Measurements from ENCODE around the gene RNF181.
A peak's percentile ranks its signal among the peaks of the same experiment; 100 is the strongest.

Gene RNF181

DNA sequence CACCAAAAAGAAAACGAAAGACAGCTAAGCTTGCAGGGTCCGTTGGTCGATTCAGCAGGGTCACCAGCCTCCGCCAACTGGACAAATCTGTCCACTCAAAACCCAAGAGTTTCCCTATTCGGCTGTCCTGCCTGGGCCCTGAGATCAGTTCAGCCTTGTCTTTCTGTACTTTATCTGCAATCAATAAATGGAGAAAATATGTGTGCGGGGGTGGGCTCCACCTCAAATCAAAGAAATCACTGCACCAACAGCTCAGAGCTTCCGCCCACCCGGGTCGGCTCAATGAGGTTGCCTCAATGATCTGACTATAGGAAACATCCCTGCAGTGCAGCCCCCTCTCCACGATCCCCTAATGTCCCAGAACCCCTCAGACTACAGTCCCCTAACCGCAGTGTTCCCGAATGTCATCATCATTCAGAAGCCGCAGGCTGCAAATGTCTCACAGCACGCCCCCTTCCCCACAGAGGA lies 34.7 kb upstream of the RNF181 start:
- peak; percentile 60 for ATAC-seq

DNA sequence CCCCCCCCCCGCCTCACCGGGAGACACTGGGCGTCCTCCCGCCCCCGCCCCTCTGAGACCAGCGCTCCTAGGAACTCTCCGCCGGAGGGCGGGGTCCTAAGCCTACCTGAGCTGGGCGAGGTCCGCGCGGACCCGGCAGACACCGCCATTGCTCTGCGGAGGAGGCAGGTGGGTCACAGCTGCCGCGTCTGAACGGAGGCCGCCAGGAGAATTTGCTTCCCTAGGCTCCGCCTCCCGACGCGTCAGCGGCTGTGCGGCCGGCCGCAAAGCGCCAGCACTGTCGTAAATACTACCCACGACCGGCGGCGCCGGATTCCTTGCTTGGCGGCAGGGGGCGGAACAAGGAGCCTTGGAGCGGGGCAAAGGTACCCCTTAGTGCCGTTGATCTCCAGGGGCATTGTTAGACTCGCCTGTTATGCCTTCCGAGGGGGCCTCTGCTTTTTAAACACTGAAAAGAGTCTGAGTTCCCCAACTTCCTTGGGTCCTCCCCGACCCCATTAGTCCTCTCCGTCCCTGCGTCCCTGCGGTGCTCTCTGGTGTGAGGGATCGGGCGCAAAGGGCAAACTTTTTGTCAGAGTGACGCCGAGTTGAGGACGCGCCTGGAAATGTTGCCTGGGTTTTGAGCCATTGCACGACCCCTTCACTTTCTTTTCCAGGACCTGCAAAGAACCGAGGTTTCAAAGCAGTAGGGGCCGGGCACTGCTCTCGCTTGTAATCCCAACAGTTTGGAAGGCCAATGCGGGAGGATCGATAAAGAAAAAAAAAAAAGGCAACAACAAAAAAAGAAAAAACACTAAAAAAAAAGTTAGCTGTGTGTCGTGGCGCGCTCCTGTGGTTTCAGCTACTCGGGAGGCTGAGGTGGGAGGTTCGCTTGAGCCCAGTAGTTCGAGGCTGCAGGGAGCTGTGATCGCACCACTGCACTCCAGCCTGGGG lies 34.0 kb upstream of the RNF181 start, which contains the start of gene GGCX:
Gene GGCX (minus strand): TSS at position 214 of the 933 bp plus-strand sequence. CDS start 65 bp downstream, at position 149.
- Mint-ChIP-seq H3K9me3 (no peaks in the 10 kb centered on the region), H3K36me3 (peaks cover 34% of the 10 kb centered on the region), H3K4me3 (peak within 1 kb of the TSS; percentile 92), H3K4me1 (peaks cover 24% of the 10 kb centered on the region), H3K27ac (peak within 1 kb of the TSS; percentile 91)
- ATAC-seq (peak; percentile 96), DNase-seq (ENCODE audit: low spot score in 2 of 2) (peak; percentile 74 to 92)

More for the DNA sequence above, 34.7 kb upstream of the RNF181 start:
- H3K27ac Mint-ChIP-seq, result peak overlapping the region; percentile 91
- H3K9me3 Mint-ChIP-seq, result no peaks in the 10 kb centered on the region
- DNase-seq (ENCODE audit: low spot score in 2 of 2), result no peak
- peak overlapping the region; percentile 92 for H3K4me3 Mint-ChIP-seq
- H3K4me1 Mint-ChIP-seq, result peaks cover 24% of the 10 kb centered on the region
- H3K36me3 Mint-ChIP-seq, result peaks cover 41% of the 10 kb centered on the region

DNA sequence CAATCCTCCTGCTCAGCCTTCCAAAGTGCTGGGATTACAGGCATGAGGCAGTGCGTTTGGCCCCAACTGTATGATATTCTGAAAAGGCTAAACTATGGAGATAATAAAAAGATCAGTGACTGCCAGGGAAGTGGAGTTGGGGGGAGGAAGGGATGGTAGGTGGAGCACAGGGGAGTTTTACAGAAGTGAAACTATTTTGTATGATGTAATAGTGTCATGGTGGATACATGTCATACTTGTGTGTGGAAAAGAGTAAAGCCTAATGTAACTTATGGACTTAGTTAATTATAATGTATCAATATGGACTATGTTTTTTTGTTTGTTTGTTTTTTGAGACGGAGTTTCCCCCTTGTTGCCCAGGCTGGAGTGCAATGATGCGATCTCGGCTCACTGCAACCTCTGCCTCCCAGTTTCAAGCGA lies 31.4 kb upstream of the RNF181 start:
- Mint-ChIP-seq H3K9me3 (no peaks in the 10 kb centered on the region), H3K27ac (no peak overlapping the region), H3K4me1 (peaks cover 24% of the 10 kb centered on the region), H3K36me3 (peaks cover 11% of the 10 kb centered on the region), H3K4me3 (no peak overlapping the region)
- ATAC-seq, result no peak
- no peak for DNase-seq (ENCODE audit: low spot score in 2 of 2)

DNA sequence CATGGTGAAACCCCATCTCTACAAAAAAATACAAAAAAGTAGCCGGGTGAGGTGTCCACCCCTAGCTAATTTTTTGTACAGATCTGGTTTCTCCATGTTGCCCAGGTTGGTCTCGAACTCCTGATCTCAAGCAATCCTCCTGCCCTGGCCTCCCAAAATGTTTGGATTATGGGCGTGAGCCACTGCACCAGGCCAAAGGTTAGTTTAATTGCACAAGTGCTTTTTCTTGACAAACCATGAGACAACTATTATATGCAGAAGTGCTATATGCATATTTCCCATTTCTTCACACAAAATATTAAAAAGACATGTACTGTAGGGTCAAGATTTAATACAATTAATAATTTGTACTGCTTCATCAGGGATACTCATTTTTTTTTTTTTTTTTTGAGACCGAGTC lies 29.3 kb upstream of the RNF181 start:
- no peaks in the 10 kb centered on the region for H3K9me3 Mint-ChIP-seq
- no peak overlapping the region for H3K4me3 Mint-ChIP-seq
- DNase-seq (ENCODE audit: low spot score in 2 of 2) (no peak), ATAC-seq (no peak)
- peaks cover 5% of the 10 kb centered on the region for H3K4me1 Mint-ChIP-seq
- peaks cover 7% of the 10 kb centered on the region for H3K36me3 Mint-ChIP-seq
- H3K27ac Mint-ChIP-seq, result no peak overlapping the region

DNA sequence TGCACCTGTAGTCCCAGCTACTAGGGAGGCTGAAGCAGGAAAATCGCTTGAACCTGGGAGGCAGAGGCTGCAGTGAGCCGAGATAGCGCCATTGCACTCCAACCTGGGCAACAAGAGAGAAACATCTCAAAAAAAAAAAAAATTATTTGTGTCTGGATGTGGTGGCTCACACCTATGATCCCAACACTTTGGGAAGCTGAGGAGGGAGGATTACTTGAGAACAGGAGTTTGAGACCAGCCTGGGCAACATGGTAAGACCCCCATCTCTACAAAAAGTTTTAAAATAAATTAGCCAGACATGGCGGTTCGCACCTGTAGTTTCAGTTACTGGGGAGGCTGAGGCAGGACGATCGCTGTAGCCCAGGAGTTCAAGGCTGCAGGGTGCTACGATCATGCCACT lies 19.8 kb upstream of the RNF181 start:
- H3K9me3 Mint-ChIP-seq, result no peaks in the 10 kb centered on the region
- no peak overlapping the region for H3K4me3 Mint-ChIP-seq
- no peak overlapping the region for H3K27ac Mint-ChIP-seq

DNA sequence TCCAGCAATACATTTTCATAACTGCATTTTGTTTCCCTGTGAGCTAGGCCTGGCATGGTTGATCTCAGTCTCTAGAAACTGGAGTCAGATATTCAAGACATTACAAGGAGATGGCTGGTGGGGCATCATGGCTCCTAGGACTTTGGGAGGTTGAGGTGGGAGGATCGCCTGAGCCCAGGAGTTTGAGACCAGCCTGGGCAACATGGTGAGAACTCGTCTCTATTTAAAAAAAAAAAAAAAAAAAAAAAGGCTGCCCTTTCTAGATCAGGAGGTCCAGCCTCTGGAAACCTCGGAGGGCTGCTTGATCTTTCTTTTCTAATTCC lies 18.5 kb upstream of the RNF181 start:
- Mint-ChIP-seq H3K9me3 (no peaks in the 10 kb centered on the region), H3K27ac (peak overlapping the region; percentile 96), H3K4me1 (peaks cover 35% of the 10 kb centered on the region), H3K36me3 (peaks cover 15% of the 10 kb centered on the region), H3K4me3 (peak overlapping the region; percentile 94)
- DNase-seq (ENCODE audit: low spot score in 2 of 2) (no peak), ATAC-seq (no peak)

More for the DNA sequence above, 19.8 kb upstream of the RNF181 start:
- H3K4me1 Mint-ChIP-seq, result peaks cover 30% of the 10 kb centered on the region
- ATAC-seq, result no peak
- peaks cover 7% of the 10 kb centered on the region for H3K36me3 Mint-ChIP-seq
- DNase-seq (ENCODE audit: low spot score in 2 of 2), result no peak

DNA sequence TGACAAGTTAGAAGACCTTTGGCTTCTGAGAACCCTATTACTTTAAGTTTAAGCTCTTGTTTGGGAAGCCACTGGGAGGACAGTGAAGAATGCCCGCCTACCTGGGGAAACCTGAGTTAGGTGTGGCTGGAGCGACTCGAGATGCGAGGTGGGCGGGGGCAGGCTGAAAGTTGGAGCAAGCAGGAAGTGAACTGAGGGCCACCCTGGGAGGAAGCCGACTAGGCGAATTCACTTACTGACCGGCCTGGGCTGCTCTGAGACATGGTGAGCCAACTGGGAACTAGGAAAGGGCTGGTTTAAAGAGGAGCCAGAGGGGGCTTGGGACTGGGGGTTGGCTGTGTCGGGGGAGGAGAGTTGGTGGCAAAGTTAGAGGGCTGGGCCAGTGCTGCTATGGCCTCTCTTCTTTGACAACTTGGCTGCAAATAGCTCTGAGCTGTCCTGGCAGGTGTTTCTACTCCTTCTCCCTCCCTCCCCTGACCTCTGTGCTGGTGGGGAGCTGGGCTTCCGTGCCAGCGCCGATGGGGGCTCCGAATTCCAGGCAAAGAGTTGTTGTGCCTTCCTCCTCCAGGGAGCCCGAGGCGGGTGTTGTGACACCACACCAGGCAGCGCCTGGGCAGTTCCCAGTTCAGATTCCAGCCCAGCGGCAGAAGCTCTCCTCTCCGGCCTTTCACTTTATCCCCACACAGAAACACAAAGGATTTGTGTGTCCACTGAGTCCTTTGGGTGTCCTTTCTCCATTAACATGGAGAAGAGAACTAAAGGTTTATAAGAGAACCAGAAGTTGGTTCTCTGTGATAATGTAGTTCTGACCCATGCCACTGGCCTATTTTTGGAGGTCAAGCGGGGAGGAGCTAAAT lies 17.9 kb upstream of the RNF181 start, which contains the start of gene VAMP8:
Gene VAMP8 (plus strand): TSS at position 201 of the 857 bp plus-strand sequence. CDS start 61 bp downstream, at position 262.
- peak within 1 kb of the TSS; percentile 94 for H3K4me3 Mint-ChIP-seq
- H3K4me1 Mint-ChIP-seq, result peaks cover 35% of the 10 kb centered on the region
- peak within 1 kb of the TSS; percentile 96 for H3K27ac Mint-ChIP-seq
- DNase-seq (ENCODE audit: low spot score in 2 of 2) (peak in 1 of 2 donors; percentile 75), ATAC-seq (peak; percentile 91)
- H3K9me3 Mint-ChIP-seq, result no peaks in the 10 kb centered on the region
- H3K36me3 Mint-ChIP-seq, result peaks cover 21% of the 10 kb centered on the region

DNA sequence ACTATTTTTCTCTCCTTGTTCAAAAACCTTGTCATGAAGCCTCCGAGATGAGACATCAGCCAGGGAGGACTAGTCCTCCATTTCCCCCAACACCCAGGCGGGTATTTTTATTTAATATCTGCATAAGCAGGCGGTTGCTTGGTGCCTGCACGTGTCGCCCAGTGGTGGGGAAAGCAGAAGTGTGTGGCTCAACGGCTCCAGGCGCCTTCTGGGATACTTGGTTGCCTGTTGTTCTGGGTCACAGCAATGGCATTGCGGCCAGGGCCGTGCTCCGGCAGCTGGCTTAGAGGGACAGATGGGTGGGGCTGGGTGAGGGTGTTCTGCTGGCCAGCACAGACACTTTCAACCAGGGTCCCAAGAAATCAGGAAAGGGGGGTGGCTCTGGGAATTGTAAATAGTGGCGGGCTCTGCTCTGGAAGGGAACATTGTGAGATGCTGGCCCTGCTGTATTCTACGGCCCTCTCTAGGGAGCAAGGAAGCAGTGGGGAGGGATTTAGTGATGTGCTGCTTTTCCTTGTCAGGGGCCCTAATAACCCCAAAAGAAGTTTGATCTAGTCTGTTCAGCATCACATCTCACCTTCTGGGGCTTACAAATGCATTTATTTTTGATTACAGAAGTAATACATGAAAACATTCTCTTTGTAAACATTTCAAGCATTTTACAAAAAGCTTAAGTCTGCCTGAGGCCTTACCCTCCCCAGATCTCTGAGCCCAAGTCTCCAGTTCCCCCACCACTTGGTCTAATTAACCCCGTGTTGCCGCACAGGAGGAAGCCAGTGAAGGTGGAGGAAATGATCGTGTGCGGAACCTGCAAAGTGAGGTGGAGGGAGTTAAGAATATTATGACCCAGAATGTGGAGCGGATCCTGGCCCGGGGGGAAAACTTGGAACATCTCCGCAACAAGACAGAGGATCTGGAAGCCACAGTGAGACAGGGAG lies 17.0 kb upstream of the RNF181 start:
- H3K4me3 Mint-ChIP-seq, result peak overlapping the region; percentile 94
- peak overlapping the region; percentile 96 for H3K27ac Mint-ChIP-seq
- H3K9me3 Mint-ChIP-seq, result no peaks in the 10 kb centered on the region
- peaks cover 27% of the 10 kb centered on the region for H3K36me3 Mint-ChIP-seq
- DNase-seq (ENCODE audit: low spot score in 2 of 2) (no peak), ATAC-seq (peak; percentile 49)
- peaks cover 39% of the 10 kb centered on the region for H3K4me1 Mint-ChIP-seq

DNA sequence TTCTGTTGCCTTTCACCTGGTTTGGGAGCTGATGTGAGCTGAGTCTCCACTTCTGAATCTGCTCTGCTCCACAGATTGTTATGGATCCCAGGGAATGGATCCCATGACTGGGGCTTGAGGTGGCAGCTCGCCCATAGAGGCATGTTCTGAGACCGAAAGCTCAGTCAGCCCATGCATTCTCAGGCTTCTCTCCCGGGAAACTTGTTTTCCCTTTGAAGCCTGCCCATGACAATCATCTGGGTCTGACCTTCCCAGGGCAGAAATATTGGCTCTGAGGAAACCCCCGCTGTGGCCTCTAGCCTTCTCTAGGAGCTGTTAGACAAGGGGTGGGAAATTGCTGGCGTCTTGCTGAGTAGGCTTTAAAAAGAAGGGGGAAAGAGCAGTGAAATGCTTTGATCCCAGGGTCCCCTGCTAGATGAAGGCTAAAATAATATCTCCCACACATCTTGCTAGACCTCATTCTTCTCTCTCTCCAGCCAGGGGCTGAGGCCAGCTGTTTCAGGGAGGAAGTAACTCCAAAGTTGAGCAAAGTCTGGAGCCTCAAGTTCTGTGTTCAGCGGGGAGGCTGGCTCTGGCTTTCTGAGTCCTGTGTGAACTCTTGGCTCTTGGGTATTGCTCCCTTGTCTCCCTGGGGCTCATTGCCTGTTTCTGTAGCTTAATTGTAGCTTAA lies 16.1 kb upstream of the RNF181 start:
- peak overlapping the region; percentile 96 for H3K27ac Mint-ChIP-seq
- peaks cover 44% of the 10 kb centered on the region for H3K4me1 Mint-ChIP-seq
- ATAC-seq (no peak), DNase-seq (ENCODE audit: low spot score in 2 of 2) (no peak)
- no peaks in the 10 kb centered on the region for H3K9me3 Mint-ChIP-seq
- peaks cover 27% of the 10 kb centered on the region for H3K36me3 Mint-ChIP-seq
- peak overlapping the region; percentile 94 for H3K4me3 Mint-ChIP-seq

DNA sequence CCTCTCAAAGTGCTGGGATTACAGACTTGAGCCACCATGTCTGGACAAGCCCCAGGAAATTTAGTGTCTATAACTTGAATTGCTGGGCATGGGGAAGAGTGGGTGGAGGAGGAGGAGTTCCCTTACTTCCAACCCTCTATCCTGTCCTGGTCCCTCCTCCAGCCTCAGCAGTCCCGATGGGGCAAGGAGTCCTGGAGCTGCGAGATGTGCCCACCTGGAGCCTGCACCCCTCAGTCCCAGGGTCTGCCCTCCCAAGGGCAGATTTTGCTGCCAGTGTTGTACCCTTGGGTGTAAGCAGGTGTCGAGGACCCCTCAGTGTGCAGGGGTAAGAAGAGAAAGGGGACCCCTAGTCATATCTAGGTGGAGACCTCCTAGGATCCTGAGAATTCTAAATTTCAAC lies 15.3 kb upstream of the RNF181 start:
- DNase-seq (ENCODE audit: low spot score in 2 of 2) (no peak), ATAC-seq (no peak)
- peaks cover 27% of the 10 kb centered on the region for H3K36me3 Mint-ChIP-seq
- H3K4me3 Mint-ChIP-seq, result no peak overlapping the region
- peaks cover 50% of the 10 kb centered on the region for H3K4me1 Mint-ChIP-seq
- peak overlapping the region; percentile 67 for H3K27ac Mint-ChIP-seq
- H3K9me3 Mint-ChIP-seq, result no peaks in the 10 kb centered on the region

DNA sequence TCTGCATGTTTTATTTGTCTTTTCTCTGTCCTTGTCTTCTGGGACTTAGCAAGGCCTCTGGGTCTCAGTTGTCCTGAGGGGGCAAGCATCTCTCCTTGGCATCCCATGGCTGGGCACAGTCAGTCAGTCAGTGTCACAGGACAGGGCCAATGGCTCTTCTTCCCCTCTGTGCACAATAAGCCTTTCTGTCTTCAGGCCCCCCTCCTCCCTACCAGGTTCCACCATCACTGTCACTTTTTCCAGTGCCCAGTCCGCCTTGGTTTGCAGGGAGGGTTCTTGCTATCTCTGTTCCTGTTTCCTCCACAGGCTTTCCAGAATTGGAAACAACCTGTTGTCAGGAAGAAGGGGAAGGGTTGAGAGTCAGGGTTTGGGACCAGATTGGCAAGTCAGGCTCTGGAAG lies 13.1 kb upstream of the RNF181 start:
- ATAC-seq (no peak), DNase-seq (ENCODE audit: low spot score in 2 of 2) (no peak)
- Mint-ChIP-seq H3K4me3 (no peak overlapping the region), H3K36me3 (peaks cover 27% of the 10 kb centered on the region), H3K4me1 (peaks cover 56% of the 10 kb centered on the region), H3K9me3 (no peaks in the 10 kb centered on the region), H3K27ac (peak overlapping the region; percentile 90)

DNA sequence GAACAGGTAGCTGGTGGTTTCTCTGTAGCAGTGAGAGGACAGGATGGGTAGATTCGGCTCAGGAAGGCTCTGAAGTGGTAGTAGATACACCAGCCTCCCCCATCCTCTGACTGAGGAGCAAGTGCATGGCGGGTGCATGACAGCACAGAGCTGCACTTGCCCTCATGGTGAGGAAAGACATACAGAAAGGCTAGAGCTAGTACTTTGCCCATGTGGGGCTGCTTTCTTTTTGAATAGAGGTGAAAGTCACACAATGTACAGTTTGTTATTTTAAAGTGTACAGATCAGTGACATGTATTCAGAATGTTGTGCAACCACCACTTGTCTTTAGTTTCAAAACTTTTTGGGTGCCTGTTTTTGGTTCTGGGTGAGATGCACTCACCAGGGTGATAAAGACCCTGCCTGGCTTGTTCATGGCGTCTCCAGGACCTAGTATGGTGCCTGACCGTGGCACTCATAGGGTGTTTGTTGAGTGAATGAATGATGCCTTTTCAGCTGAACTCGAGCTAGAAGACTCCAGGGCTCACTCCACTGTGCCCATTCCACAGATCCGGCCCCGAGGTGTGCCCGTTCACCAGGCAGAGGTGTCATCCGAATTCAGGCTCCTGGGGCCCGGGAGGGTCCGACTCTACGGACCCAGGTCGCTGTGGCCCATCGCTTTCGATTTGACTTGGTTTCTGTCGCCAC lies 11.7 kb upstream of the RNF181 start:
- peaks cover 27% of the 10 kb centered on the region for H3K36me3 Mint-ChIP-seq
- peak in 1 of 2 donors; percentile 68 for DNase-seq (ENCODE audit: low spot score in 2 of 2)
- peak overlapping the region; percentile 75 for H3K4me3 Mint-ChIP-seq
- H3K27ac Mint-ChIP-seq, result peak overlapping the region; percentile 90
- ATAC-seq, result peak; percentile 63
- H3K9me3 Mint-ChIP-seq, result no peaks in the 10 kb centered on the region
- H3K4me1 Mint-ChIP-seq, result peaks cover 55% of the 10 kb centered on the region

DNA sequence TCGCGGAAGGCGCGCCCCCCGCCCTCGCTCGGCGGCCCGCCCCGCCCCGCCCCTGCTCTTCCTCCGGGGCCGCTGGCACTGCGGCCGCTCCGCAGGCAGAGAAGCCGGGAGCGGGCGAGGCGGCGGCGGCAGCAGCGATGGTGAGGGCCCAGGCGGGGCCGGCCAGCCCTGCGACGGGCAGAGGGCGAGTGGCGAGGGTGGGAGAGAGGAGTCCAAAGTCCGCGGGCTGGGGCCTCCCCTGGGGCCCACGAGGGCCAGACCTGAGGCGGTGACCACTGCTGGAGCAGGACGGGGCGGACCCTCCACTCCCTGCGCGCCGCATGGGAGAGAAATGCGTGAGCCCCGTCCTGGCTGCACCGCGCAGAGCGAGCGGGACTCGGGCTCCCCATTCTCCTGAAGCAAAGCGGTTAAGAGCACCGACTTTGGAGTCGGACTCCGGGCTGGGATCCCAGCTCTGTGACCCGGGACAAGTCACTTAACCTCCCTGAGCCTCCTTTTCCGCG lies 11.1 kb upstream of the RNF181 start, which contains the start of gene VAMP5:
Gene VAMP5 (plus strand): TSS at position 78 of the 503 bp plus-strand sequence. CDS start 60 bp downstream, at position 138.
- Mint-ChIP-seq H3K4me3 (peak within 1 kb of the TSS; percentile 75), H3K4me1 (peaks cover 52% of the 10 kb centered on the region), H3K27ac (peak within 1 kb of the TSS; percentile 90), H3K9me3 (no peaks in the 10 kb centered on the region), H3K36me3 (peaks cover 27% of the 10 kb centered on the region)
- DNase-seq (ENCODE audit: low spot score in 2 of 2) (no peak), ATAC-seq (peak; percentile 66)

All from stimulated activated effector memory CD8-positive, alpha-beta T cell treated with anti-CD3 and anti-CD28 coated beads, Interleukin-12 subunit alpha, Interleukin-12 subunit beta, amount 100 ng/mL, for 72 hours (primary cell).